GM12872 (cell line): Measurements from ENCODE around the gene VAMP4.

Experiments
- CTCF ChIP-seq: IDR thresholded peaks from 3 replicates; pipeline ENCODE4 v1.5.1; 2011; ENCODE audit warnings: low read depth, mild to moderate bottlenecking, low read length, moderate library complexity; ENCODE audit not compliant: insufficient read depth

VAMP4 gene

GRCh38 chr1:171762143-171762563 is 20.3 kb upstream of the VAMP4 start:
- TF ChIP-seq CTCF, result no peak

- no peak for TF ChIP-seq CTCF
Observed at GRCh38 chr1:171758011-171758410, 16.1 kb upstream of the VAMP4 start.

GRCh38 chr1:171756856-171757255 is 15.0 kb upstream of the VAMP4 start:
- no peak for TF ChIP-seq CTCF

- TF ChIP-seq CTCF, result no peak
Observed at GRCh38 chr1:171754971-171755370, 13.1 kb upstream of the VAMP4 start.

GRCh38 chr1:171754353-171754705 is 12.5 kb upstream of the VAMP4 start:
- TF ChIP-seq CTCF, result no peak

GRCh38 chr1:171753685-171754352 is 12.0 kb upstream of the VAMP4 start:
- no peak for TF ChIP-seq CTCF

GRCh38 chr1:171753182-171753581 is 11.3 kb upstream of the VAMP4 start:
- no peak for TF ChIP-seq CTCF

GRCh38 chr1:171751221-171751620 is 9.4 kb upstream of the VAMP4 start:
- TF ChIP-seq CTCF, result no peak
